ENCODE measurements around the gene TREH. TPM values are rescaled to one million over a fixed set of nuclear protein-coding genes. Genes with fewer than 3 reads are reported as not detected.
A peak's percentile ranks its signal among the peaks of the same experiment; 100 is the strongest.
"Not testable (repeated sequence)": the region's sequence is repeated elsewhere in the genome, so short reads cannot be mapped to it uniquely, and the experiment has no call there.

TREH gene, protein sequence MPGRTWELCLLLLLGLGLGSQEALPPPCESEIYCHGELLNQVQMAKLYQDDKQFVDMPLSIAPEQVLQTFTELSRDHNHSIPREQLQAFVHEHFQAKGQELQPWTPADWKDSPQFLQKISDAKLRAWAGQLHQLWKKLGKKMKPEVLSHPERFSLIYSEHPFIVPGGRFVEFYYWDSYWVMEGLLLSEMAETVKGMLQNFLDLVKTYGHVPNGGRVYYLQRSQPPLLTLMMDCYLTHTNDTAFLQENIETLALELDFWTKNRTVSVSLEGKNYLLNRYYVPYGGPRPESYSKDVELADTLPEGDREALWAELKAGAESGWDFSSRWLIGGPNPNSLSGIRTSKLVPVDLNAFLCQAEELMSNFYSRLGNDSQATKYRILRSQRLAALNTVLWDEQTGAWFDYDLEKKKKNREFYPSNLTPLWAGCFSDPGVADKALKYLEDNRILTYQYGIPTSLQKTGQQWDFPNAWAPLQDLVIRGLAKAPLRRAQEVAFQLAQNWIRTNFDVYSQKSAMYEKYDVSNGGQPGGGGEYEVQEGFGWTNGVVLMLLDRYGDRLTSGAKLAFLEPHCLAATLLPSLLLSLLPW
- not detected in 2 replicates for total RNA-seq

DNA sequence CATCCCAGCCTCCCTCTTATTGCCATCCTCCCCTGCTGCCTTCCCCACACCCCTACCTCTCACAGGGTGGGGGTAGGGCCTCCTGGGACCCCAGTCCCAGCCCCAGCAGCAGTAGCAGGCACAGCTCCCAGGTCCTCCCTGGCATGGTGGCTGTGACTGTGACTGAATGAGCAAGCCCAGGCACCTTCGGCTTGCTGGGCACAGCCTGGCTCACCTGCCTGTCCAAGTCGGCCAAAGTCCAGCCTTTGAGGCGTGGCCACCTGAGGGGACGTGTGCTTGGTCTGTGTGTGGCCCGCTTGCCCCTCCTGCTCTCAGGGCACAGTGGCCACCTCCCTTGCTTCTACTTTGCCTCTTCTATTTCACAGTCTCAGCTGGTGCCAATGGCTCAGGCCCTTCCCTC is at the start of gene TREH:
Gene TREH (minus strand): TSS at position 168 of the 400 bp plus-strand sequence. CDS start 23 bp downstream, at position 145.
- no peak for DNase-seq
- no peaks in the 10 kb centered on the region for H3K4me1 Mint-ChIP-seq
- peaks cover 12% of the 10 kb centered on the region for H3K27me3 Mint-ChIP-seq
- intact Hi-C loops (cut with micrococcal nuclease), result no loop called here
- H3K9me3 Mint-ChIP-seq, result peaks cover 3% of the 10 kb centered on the region
- no peaks in the 10 kb centered on the region for H3K36me3 Mint-ChIP-seq (ENCODE audit: low read depth)
- no peak within 1 kb of the TSS for H3K4me3 Mint-ChIP-seq
- H3K27ac Mint-ChIP-seq, result no peak within 1 kb of the TSS

GRCh38 chr11:118728112-118728511 is 48.7 kb upstream of the TREH start:
- not testable (repeated sequence) for H3K27ac Mint-ChIP-seq, H3K4me1 Mint-ChIP-seq

DNA sequence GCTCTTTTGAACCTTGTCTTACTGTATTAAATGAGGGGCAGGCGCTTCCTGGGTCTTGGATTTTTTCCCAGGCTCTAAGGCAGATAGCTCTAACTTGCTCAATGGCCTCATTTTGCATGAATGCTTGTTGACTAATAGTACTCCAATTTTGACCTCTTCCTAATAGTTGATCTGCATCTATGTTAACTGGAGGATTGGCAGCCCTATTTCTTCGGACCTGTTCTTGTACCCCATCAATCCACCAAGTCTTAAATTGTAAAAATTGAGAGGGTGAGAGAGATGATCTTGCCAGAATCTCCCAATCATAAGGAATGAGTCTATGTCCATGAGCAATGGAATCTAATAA is 48.2 kb upstream of the TREH start:
- intact Hi-C loops (cut with micrococcal nuclease); H3K9me3 Mint-ChIP-seq; H3K36me3 Mint-ChIP-seq (ENCODE audit: low read depth); H3K4me1 Mint-ChIP-seq; H3K27ac Mint-ChIP-seq; DNase-seq; H3K4me3 Mint-ChIP-seq: not testable (repeated sequence)
- peaks cover 36% of the 10 kb centered on the region for H3K27me3 Mint-ChIP-seq

More at GRCh38 chr11:118728112-118728511, 48.7 kb upstream of the TREH start:
- H3K27me3 Mint-ChIP-seq, result peaks cover 36% of the 10 kb centered on the region
- intact Hi-C loops (cut with micrococcal nuclease); H3K4me3 Mint-ChIP-seq; H3K36me3 Mint-ChIP-seq (ENCODE audit: low read depth); H3K9me3 Mint-ChIP-seq: not testable (repeated sequence)
- DNase-seq, result peak; percentile 61

DNA sequence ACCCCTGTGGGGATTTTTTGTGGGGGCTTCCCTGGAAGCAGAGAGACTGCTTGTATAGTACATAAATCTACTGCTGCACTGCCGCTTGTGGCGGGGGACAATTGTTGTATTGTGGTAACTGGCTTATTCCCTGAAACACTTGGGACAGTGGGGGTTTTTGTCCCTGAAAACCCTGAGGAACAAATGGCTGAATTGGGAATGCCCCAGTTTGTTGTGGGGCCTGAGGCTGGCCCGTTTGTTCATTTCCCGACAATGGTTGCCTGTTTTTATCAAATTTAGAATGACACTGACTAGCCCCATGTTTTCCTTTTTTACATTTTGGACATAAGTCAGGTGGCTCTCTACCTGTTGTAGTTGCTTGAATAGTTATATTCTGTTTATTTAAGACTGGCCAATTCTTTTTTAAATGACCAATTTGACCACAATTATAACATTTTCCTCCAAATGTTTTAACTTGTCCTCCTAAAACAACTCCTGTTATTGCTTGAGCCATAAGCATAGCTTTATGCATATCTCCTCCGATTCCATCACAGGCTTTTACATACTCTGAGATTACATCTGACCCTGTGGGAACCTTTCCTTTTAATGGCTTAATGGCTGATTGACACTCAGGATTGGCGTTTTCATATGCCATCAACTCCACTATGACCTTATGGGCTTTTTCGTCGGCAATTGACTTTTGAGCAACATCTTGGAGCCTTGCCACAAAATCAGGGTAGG is 47.7 kb upstream of the TREH start:
- peaks cover 36% of the 10 kb centered on the region for H3K27me3 Mint-ChIP-seq
- intact Hi-C loops (cut with micrococcal nuclease); H3K9me3 Mint-ChIP-seq; H3K4me3 Mint-ChIP-seq; H3K27ac Mint-ChIP-seq; H3K4me1 Mint-ChIP-seq; DNase-seq; H3K36me3 Mint-ChIP-seq (ENCODE audit: low read depth): not testable (repeated sequence)

- not testable (repeated sequence) for H3K4me1 Mint-ChIP-seq
These were observed 42.1 kb upstream of the TREH start for GRCh38 chr11:118721478-118722015.

GRCh38 chr11:118720740-118721139 is 41.3 kb upstream of the TREH start:
- H3K36me3 Mint-ChIP-seq (ENCODE audit: low read depth); H3K9me3 Mint-ChIP-seq; H3K4me1 Mint-ChIP-seq; H3K4me3 Mint-ChIP-seq; DNase-seq; H3K27ac Mint-ChIP-seq; intact Hi-C loops (cut with micrococcal nuclease): not testable (repeated sequence)
- peaks cover 11% of the 10 kb centered on the region for H3K27me3 Mint-ChIP-seq

More at GRCh38 chr11:118721478-118722015, 42.1 kb upstream of the TREH start:
- H3K27ac Mint-ChIP-seq; H3K36me3 Mint-ChIP-seq (ENCODE audit: low read depth); DNase-seq; H3K9me3 Mint-ChIP-seq; H3K4me3 Mint-ChIP-seq; intact Hi-C loops (cut with micrococcal nuclease): not testable (repeated sequence)
- peaks cover 15% of the 10 kb centered on the region for H3K27me3 Mint-ChIP-seq

- H3K4me1 Mint-ChIP-seq; H3K9me3 Mint-ChIP-seq; H3K4me3 Mint-ChIP-seq; DNase-seq; intact Hi-C loops (cut with micrococcal nuclease); H3K36me3 Mint-ChIP-seq (ENCODE audit: low read depth); H3K27ac Mint-ChIP-seq: not testable (repeated sequence)
- H3K27me3 Mint-ChIP-seq, result peaks cover 10% of the 10 kb centered on the region
These were observed 40.6 kb upstream of the TREH start for GRCh38 chr11:118720078-118720477.

DNA sequence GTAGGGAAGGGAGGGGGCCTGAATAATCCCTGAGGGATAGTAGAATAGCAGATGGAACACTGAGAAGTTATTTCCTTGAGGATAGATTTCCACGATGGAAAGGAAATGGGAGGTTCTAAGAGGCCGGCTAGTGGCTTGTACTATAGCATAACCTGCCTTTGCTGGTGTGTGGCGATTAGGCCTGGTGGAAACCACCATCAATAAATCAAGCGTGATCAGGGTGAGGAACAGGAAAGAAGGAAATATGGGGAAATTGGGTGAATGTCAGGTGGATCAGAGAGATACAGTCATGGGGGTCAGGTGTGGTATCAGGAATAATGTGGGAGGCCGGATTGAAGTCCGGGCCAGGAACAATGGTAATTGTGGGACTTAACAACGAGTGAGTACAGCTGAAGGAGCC is 39.1 kb upstream of the TREH start:
- H3K27ac Mint-ChIP-seq; DNase-seq; H3K36me3 Mint-ChIP-seq (ENCODE audit: low read depth); H3K4me3 Mint-ChIP-seq; H3K27me3 Mint-ChIP-seq; intact Hi-C loops (cut with micrococcal nuclease); H3K4me1 Mint-ChIP-seq; H3K9me3 Mint-ChIP-seq: not testable (repeated sequence)

DNA sequence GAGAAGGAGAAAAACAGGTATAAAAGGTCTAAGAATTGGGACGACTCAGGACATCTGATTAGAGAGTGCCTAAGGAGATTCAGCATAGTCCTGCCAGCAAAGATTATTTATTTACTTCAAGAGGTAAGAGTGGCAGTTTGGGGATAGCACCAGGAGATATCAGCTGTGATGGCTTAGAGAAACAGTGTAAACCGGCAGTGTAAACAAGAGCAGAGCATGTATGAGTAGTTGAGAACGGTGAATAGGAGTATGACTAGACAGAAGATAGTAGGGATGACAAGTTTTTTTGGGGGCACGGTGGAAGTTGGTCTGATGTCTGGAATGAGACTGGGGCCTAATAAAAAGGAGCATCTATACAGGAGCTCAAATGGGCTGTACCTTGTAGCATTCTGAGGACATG is 38.3 kb upstream of the TREH start:
- H3K9me3 Mint-ChIP-seq; H3K4me3 Mint-ChIP-seq; DNase-seq; H3K27ac Mint-ChIP-seq; intact Hi-C loops (cut with micrococcal nuclease); H3K4me1 Mint-ChIP-seq; H3K27me3 Mint-ChIP-seq; H3K36me3 Mint-ChIP-seq (ENCODE audit: low read depth): not testable (repeated sequence)

GRCh38 chr11:118717221-118717620 is 37.8 kb upstream of the TREH start:
- H3K36me3 Mint-ChIP-seq (ENCODE audit: low read depth); H3K27ac Mint-ChIP-seq; intact Hi-C loops (cut with micrococcal nuclease); DNase-seq; H3K27me3 Mint-ChIP-seq; H3K4me3 Mint-ChIP-seq; H3K9me3 Mint-ChIP-seq; H3K4me1 Mint-ChIP-seq: not testable (repeated sequence)

DNA sequence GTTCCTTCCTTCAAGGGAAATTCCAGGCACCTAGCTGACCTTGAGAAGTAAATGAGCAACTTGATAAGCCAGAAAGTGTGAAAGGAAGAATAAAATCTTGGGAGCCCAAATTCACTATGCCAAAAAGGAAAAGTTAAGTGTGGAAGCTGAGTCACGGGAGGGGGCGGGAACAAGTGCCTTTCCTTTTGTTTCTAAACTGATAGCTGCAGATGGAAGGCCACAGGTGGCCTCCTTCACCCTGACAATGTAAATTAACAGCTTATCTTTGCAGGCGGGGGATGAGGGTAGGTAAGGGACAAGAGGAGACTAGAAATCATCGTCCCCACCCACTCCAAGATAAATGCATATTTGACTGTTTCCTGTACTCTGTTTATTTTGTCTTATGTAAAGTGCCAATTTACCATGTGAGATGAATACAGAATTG is 36.4 kb upstream of the TREH start:
- H3K4me3 Mint-ChIP-seq, result no peak overlapping the region
- no peaks in the 10 kb centered on the region for H3K9me3 Mint-ChIP-seq
- no peak for DNase-seq
- H3K27me3 Mint-ChIP-seq, result peaks cover 4% of the 10 kb centered on the region
- H3K36me3 Mint-ChIP-seq (ENCODE audit: low read depth), result no peaks in the 10 kb centered on the region
- no peak overlapping the region for H3K27ac Mint-ChIP-seq
- H3K4me1 Mint-ChIP-seq, result no peaks in the 10 kb centered on the region
- intact Hi-C loops (cut with micrococcal nuclease), result no loop called here

- intact Hi-C loops (cut with micrococcal nuclease), result no loop called here
- no peak for DNase-seq
- H3K9me3 Mint-ChIP-seq, result no peaks in the 10 kb centered on the region
- peaks cover 4% of the 10 kb centered on the region for H3K27me3 Mint-ChIP-seq
- H3K4me1 Mint-ChIP-seq, result no peaks in the 10 kb centered on the region
- H3K27ac Mint-ChIP-seq, result no peak overlapping the region
- H3K4me3 Mint-ChIP-seq, result no peak overlapping the region
- H3K36me3 Mint-ChIP-seq (ENCODE audit: low read depth), result no peaks in the 10 kb centered on the region
These were observed 35.9 kb upstream of the TREH start for GRCh38 chr11:118715245-118715831.

DNA sequence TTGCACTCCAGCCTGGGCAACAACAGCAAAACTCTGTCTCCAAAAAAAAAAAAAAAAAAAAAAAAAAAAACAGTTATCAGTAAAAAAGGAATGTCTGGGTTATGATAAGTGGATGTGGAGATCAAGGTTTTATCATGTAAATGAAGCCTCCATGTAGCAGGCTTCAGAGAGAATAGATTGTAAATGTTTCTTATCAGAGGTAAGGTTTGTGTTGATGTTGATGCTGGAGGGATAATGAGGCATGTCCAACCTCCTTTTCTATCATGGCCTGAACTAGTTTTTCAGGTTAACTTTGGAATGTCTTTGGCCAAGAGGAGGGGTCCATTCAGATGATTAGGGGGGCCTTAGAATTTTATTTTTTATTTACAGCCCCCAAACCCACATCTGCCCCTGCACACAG is 35.4 kb upstream of the TREH start:
- Mint-ChIP-seq H3K4me1 (no peaks in the 10 kb centered on the region), H3K36me3 (ENCODE audit: low read depth) (no peaks in the 10 kb centered on the region), H3K4me3 (no peak overlapping the region), H3K27ac (no peak overlapping the region), H3K27me3 (peaks cover 3% of the 10 kb centered on the region), H3K9me3 (no peaks in the 10 kb centered on the region)
- intact Hi-C loops (cut with micrococcal nuclease), result no loop called here
- no peak for DNase-seq

- H3K27ac Mint-ChIP-seq; H3K36me3 Mint-ChIP-seq (ENCODE audit: low read depth); H3K9me3 Mint-ChIP-seq; DNase-seq; H3K27me3 Mint-ChIP-seq; H3K4me1 Mint-ChIP-seq; H3K4me3 Mint-ChIP-seq; intact Hi-C loops (cut with micrococcal nuclease): not testable (repeated sequence)
These were observed 35.0 kb upstream of the TREH start for GRCh38 chr11:118714416-118714815.
